MCF 10A (cell line): Measurements from ENCODE around the gene CRYBB3. TPM values are rescaled to one million over a fixed set of nuclear protein-coding genes. Genes with fewer than 3 reads are reported as not detected.

Experiments used
- BruUV-seq: library from RNA; stranded (reverse); fragments of 400-500 nt; replicated peaks from 2 replicates; lab custom pipeline; 2021; lab: Mats Ljungman, UMichigan
- CTCF ChIA-PET: fragments of 300-600 bp; sonication (Branson Sonifier 250); formaldehyde crosslinking; extraction: SDS; loops from one replicate; lab custom pipeline; 2021; ENCODE audit warnings: antibody characterized with exemption, inconsistent platforms; lab: Yijun Ruan, JAX
- POLR2A ChIA-PET: fragments of 300-600, 350-650 bp; sonication (Branson Sonifier 250); formaldehyde crosslinking; extraction: SDS; loops from one replicate; lab custom pipeline; 2020; ENCODE audit warnings: antibody characterized with exemption, inconsistent platforms; lab: Yijun Ruan, JAX
- DNase-seq: peaks from one replicate; pipeline ENCODE4 v3.0.0-alpha.2; 2018; ENCODE audit not compliant: unreplicated experiment
- H3K27ac Mint-ChIP-seq: one replicate; pipeline ENCODE4 v1.8.0; 2022; ENCODE audit warnings: mild to moderate bottlenecking, low read depth, mixed read lengths; ENCODE audit not compliant: unreplicated experiment
- H3K27me3 Mint-ChIP-seq: one replicate; pipeline ENCODE4 v1.8.0; 2022; ENCODE audit warnings: mixed read lengths; ENCODE audit not compliant: insufficient read depth, unreplicated experiment
- H3K36me3 Mint-ChIP-seq: one replicate; pipeline ENCODE4 v1.8.0; 2022; ENCODE audit warnings: mild to moderate bottlenecking, moderate library complexity, mixed read lengths; ENCODE audit not compliant: insufficient read depth, unreplicated experiment
- H3K4me1 Mint-ChIP-seq: one replicate; pipeline ENCODE4 v1.8.0; 2022; ENCODE audit warnings: mixed read lengths; ENCODE audit not compliant: insufficient read depth, unreplicated experiment
- H3K4me3 Mint-ChIP-seq: one replicate; pipeline ENCODE4 v1.8.0; 2022; ENCODE audit warnings: mild to moderate bottlenecking, moderate library complexity, mixed read lengths; ENCODE audit not compliant: unreplicated experiment
- H3K9me3 Mint-ChIP-seq: one replicate; pipeline ENCODE4 v1.8.0; 2022; ENCODE audit warnings: mixed read lengths; ENCODE audit not compliant: unreplicated experiment
- intact Hi-C: fragments of 100-400 bp; cut with micrococcal nuclease; formaldehyde crosslinking; loops from 2 replicates; pipeline ENCODE4 v1.14.1; 2022
- total RNA-seq: library from RNA; stranded (reverse); gene quantifications from 2 replicates; pipeline ENCODE4 v1.2.3, GENCODE V29; 2022
- TF ChIP-seq, protein P1 (sequence below): fragments of 200-600 bp; IDR thresholded peaks from one replicate; pipeline ENCODE4 v1.8.0; 2022; ENCODE audit warnings: antibody characterized with exemption, mild to moderate bottlenecking; ENCODE audit not compliant: unreplicated experiment

The CRYBB3 gene
- total RNA-seq, 1 experiment from 2014 or later = 0.61 TPM

GRCh38 chr22:25207553-25208157 lies 8.0 kb downstream of the CRYBB3 start:
- ChIA-PET CTCF (no interaction called here), POLR2A (no interaction called here)
- no peaks in the 10 kb centered on the region for H3K9me3 Mint-ChIP-seq
- TF ChIP-seq, protein P1, sequence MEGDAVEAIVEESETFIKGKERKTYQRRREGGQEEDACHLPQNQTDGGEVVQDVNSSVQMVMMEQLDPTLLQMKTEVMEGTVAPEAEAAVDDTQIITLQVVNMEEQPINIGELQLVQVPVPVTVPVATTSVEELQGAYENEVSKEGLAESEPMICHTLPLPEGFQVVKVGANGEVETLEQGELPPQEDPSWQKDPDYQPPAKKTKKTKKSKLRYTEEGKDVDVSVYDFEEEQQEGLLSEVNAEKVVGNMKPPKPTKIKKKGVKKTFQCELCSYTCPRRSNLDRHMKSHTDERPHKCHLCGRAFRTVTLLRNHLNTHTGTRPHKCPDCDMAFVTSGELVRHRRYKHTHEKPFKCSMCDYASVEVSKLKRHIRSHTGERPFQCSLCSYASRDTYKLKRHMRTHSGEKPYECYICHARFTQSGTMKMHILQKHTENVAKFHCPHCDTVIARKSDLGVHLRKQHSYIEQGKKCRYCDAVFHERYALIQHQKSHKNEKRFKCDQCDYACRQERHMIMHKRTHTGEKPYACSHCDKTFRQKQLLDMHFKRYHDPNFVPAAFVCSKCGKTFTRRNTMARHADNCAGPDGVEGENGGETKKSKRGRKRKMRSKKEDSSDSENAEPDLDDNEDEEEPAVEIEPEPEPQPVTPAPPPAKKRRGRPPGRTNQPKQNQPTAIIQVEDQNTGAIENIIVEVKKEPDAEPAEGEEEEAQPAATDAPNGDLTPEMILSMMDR = no peak
- peaks cover 6% of the 10 kb centered on the region for H3K36me3 Mint-ChIP-seq
- intact Hi-C loops = no loop called here
- BruUV-seq = no TSS peak
- no peaks in the 10 kb centered on the region for H3K4me1 Mint-ChIP-seq
- no peak for DNase-seq
- no peak overlapping the region for H3K27ac Mint-ChIP-seq
- no peak overlapping the region for H3K4me3 Mint-ChIP-seq
- H3K27me3 Mint-ChIP-seq = no peaks in the 10 kb centered on the region

GRCh38 chr22:25208328-25208727 lies 8.7 kb downstream of the CRYBB3 start:
- no peak overlapping the region for H3K27ac Mint-ChIP-seq
- H3K27me3 Mint-ChIP-seq = no peaks in the 10 kb centered on the region
- ChIA-PET CTCF (no interaction called here), POLR2A (no interaction called here)
- TF ChIP-seq, protein P1 = no peak
- DNase-seq = no peak
- H3K9me3 Mint-ChIP-seq = no peaks in the 10 kb centered on the region
- BruUV-seq = no TSS peak
- H3K36me3 Mint-ChIP-seq = peaks cover under 1% of the 10 kb centered on the region
- H3K4me1 Mint-ChIP-seq = no peaks in the 10 kb centered on the region
- intact Hi-C loops = no loop called here
- H3K4me3 Mint-ChIP-seq = no peak overlapping the region

- H3K4me1 Mint-ChIP-seq = no peaks in the 10 kb centered on the region
- DNase-seq = no peak
- no peaks in the 10 kb centered on the region for H3K9me3 Mint-ChIP-seq
- POLR2A ChIA-PET = no interaction called here
- BruUV-seq = no TSS peak
- H3K36me3 Mint-ChIP-seq = no peaks in the 10 kb centered on the region
- intact Hi-C loops = no loop called here
- H3K4me3 Mint-ChIP-seq = no peak overlapping the region
- CTCF ChIA-PET = no interaction called here
- no peak overlapping the region for H3K27ac Mint-ChIP-seq
- TF ChIP-seq, protein P1 = no peak
- no peaks in the 10 kb centered on the region for H3K27me3 Mint-ChIP-seq
These were observed 9.3 kb downstream of the CRYBB3 start for GRCh38 chr22:25208743-25209505.

DNA sequence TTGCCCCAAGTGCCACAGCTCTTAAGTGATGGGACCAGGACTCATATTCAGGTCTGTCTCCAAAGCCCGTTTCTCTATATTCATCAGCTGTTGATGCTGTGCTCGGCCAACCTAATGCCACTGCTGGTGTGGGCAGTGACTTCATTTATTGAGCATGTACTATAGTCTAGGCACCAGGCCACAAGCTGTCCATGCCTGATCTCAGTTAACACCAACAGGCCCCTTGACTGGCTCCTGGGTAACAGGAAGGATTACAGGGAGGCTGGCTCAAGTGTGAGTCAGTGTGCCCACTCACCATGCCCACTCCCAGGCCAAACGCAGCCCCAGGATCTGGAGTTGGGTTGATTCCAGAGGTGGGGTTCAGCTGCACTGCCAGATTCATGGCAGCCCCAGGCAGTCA lies 11.1 kb downstream of the CRYBB3 start:
- TF ChIP-seq, protein P1 = no peak
- Mint-ChIP-seq H3K4me3 (no peak overlapping the region), H3K27ac (no peak overlapping the region), H3K4me1 (no peaks in the 10 kb centered on the region), H3K36me3 (no peaks in the 10 kb centered on the region), H3K9me3 (no peaks in the 10 kb centered on the region), H3K27me3 (no peaks in the 10 kb centered on the region)
- ChIA-PET CTCF (interaction anchor here (0.5 to 4.5 kb wide), 3 partner anchors 9 to 152 kb away, joined by 3 to 39 read pairs (median 4); no protein-coding TSS in a partner anchor), POLR2A (no interaction called here)
- no peak for DNase-seq
- no TSS peak for BruUV-seq
- intact Hi-C loops = no loop called here
